MM.1S (cell line): ENCODE measurements around the gene PLXNA4.

Experiments
- DNase-seq: peaks from one replicate; pipeline ENCODE4 v3.0.0-alpha.2; 2015
- H2AFZ ChIP-seq: fragments of 300-600 bp; sonication (generic); 2 replicates; pipeline ENCODE4 v1.6.0; 2016; ENCODE audit warnings: antibody characterized with exemption, low read length
- H3F3A ChIP-seq: fragments of 300-600 bp; sonication (generic); 2 replicates; pipeline ENCODE4 v1.6.1; 2016; ENCODE audit warnings: mild to moderate bottlenecking, antibody characterized with exemption, low read length, moderate library complexity, mixed read lengths; ENCODE audit not compliant: insufficient read depth
- H3K27ac ChIP-seq: fragments of 300-600 bp; sonication (generic); 2 replicates; pipeline ENCODE4 v1.5.1; 2016; ENCODE audit warnings: mild to moderate bottlenecking, low read length
- H3K27me3 ChIP-seq: fragments of 300-600 bp; sonication (generic); replicated peaks from 2 replicates; pipeline ENCODE4 v1.6.0; 2016; ENCODE audit warnings: low read length; ENCODE audit not compliant: insufficient read depth
- H3K36me3 ChIP-seq: fragments of 300-600 bp; sonication (generic); replicated peaks from 2 replicates; pipeline ENCODE4 v1.6.1; 2016; ENCODE audit warnings: mild to moderate bottlenecking, low read length, mixed read lengths; ENCODE audit not compliant: insufficient read depth
- H3K4me1 ChIP-seq: fragments of 300-600 bp; sonication (generic); 2 replicates; pipeline ENCODE4 v1.6.1; 2016; ENCODE audit warnings: low read length, mixed read lengths
- H3K4me2 ChIP-seq: fragments of 300-600 bp; sonication (generic); 2 replicates; pipeline ENCODE4 v1.6.0; 2016; ENCODE audit warnings: low read depth, low read length
- H3K4me3 ChIP-seq: fragments of 300-600 bp; sonication (generic); 2 replicates; pipeline ENCODE4 v1.5.1; 2016; ENCODE audit warnings: low read length, mixed read lengths
- H3K79me2 ChIP-seq: fragments of 300-600 bp; sonication (generic); 2 replicates; pipeline ENCODE4 v1.6.1; 2016; ENCODE audit warnings: mixed run types, low read length, mixed read lengths
- H3K9ac ChIP-seq: fragments of 300-600 bp; sonication (generic); 2 replicates; pipeline ENCODE4 v1.6.1; 2016; ENCODE audit warnings: low read length, mixed read lengths
- H3K9me2 ChIP-seq: fragments of 300-600 bp; sonication (generic); replicated peaks from 2 replicates; pipeline ENCODE4 v1.6.1; 2016; ENCODE audit warnings: mild to moderate bottlenecking, low read length, mixed read lengths; ENCODE audit not compliant: insufficient read depth
- H3K9me3 ChIP-seq: fragments of 300-600 bp; sonication (generic); replicated peaks from 2 replicates; pipeline ENCODE4 v1.6.1; 2016; ENCODE audit warnings: mild to moderate bottlenecking, low read length, mixed read lengths; ENCODE audit not compliant: insufficient read depth
- H4K20me1 ChIP-seq: fragments of 300-600 bp; sonication (generic); 2 replicates; pipeline ENCODE4 v1.6.1; 2016; ENCODE audit warnings: mild to moderate bottlenecking, low read length, moderate library complexity, mixed read lengths; ENCODE audit not compliant: insufficient read depth
- CTCF ChIP-seq: fragments of 300-600 bp; sonication (generic); IDR thresholded peaks from 2 replicates; pipeline ENCODE4 v1.5.1; 2016; ENCODE audit warnings: antibody characterized with exemption, low read length, mixed read lengths
- EZH2 ChIP-seq: fragments of 300-600 bp; sonication (generic); optimal IDR thresholded peaks from 2 replicates; pipeline ENCODE3; 2017; ENCODE audit warnings: low read depth, mild to moderate bottlenecking, antibody characterized with exemption, low read length, mixed read lengths
- EZH2phosphoT487 ChIP-seq: fragments of 300-600 bp; sonication (generic); IDR thresholded peaks from 2 replicates; pipeline ENCODE4 v1.6.1; 2018; ENCODE audit warnings: antibody characterized with exemption, low read length

The PLXNA4 gene

GRCh38 chr7:132400561-132401142, 175.6 kb downstream of the PLXNA4 start:
- no peak overlapping the region for H3K27ac ChIP-seq
- no peaks in the 10 kb centered on the region for H3F3A ChIP-seq

GRCh38 chr7:132399367-132399766, 176.9 kb downstream of the PLXNA4 start:
- TF ChIP-seq EZH2phosphoT487 (no peak), CTCF (no peak), EZH2 (no peak)
- H3K9me3 ChIP-seq = no peaks in the 10 kb centered on the region
- H3K27me3 ChIP-seq = no peaks in the 10 kb centered on the region
- no peaks in the 10 kb centered on the region for H3K79me2 ChIP-seq
- no peak for DNase-seq
- no peak overlapping the region for H3K4me2 ChIP-seq
- H3K27ac ChIP-seq = no peak overlapping the region
- H2AFZ ChIP-seq = no peak overlapping the region
- H3K9me2 ChIP-seq = no peaks in the 10 kb centered on the region
- no peaks in the 10 kb centered on the region for H3F3A ChIP-seq
- no peaks in the 10 kb centered on the region for H3K4me1 ChIP-seq
- no peak overlapping the region for H3K9ac ChIP-seq
- no peak overlapping the region for H3K4me3 ChIP-seq
- H4K20me1 ChIP-seq = no peaks in the 10 kb centered on the region
- no peaks in the 10 kb centered on the region for H3K36me3 ChIP-seq

More at GRCh38 chr7:132400561-132401142, 175.6 kb downstream of the PLXNA4 start:
- H3K79me2 ChIP-seq = no peaks in the 10 kb centered on the region
- H3K9ac ChIP-seq = no peak overlapping the region
- no peaks in the 10 kb centered on the region for H3K27me3 ChIP-seq
- no peak for DNase-seq
- no peaks in the 10 kb centered on the region for H3K9me3 ChIP-seq
- H3K36me3 ChIP-seq = no peaks in the 10 kb centered on the region
- H4K20me1 ChIP-seq = no peaks in the 10 kb centered on the region
- no peak overlapping the region for H3K4me3 ChIP-seq
- TF ChIP-seq EZH2 = no peak
- TF ChIP-seq CTCF = no peak
- TF ChIP-seq EZH2phosphoT487 = no peak
- no peak overlapping the region for H3K4me2 ChIP-seq
- H2AFZ ChIP-seq = no peak overlapping the region
- H3K9me2 ChIP-seq = no peaks in the 10 kb centered on the region
- no peaks in the 10 kb centered on the region for H3K4me1 ChIP-seq

GRCh38 chr7:132398253-132398925, 177.9 kb downstream of the PLXNA4 start:
- Histone ChIP-seq H3K4me3 (no peak overlapping the region), H3K36me3 (no peaks in the 10 kb centered on the region), H3K9me3 (no peaks in the 10 kb centered on the region), H2AFZ (no peak overlapping the region), H3K27ac (no peak overlapping the region), H3K79me2 (no peaks in the 10 kb centered on the region), H3K4me1 (no peaks in the 10 kb centered on the region), H3K4me2 (no peak overlapping the region), H3F3A (no peaks in the 10 kb centered on the region), H3K27me3 (no peaks in the 10 kb centered on the region), H4K20me1 (no peaks in the 10 kb centered on the region), H3K9me2 (no peaks in the 10 kb centered on the region), H3K9ac (no peak overlapping the region)
- no peak for DNase-seq
- TF ChIP-seq CTCF (no peak), EZH2phosphoT487 (no peak)
